Muscle layer of duodenum (tissue), 2 donors: ENCODE results near the gene GRK5.

ENCODE experiments used
- H3K27ac ChIP-seq: one replicate; pipeline ENCODE4 v1.7.0; 2013; ENCODE audit warnings: mild to moderate bottlenecking, low read length
- H3K27me3 ChIP-seq: one replicate; pipeline ENCODE4 v1.7.0; 2013; ENCODE audit warnings: low read depth, mild to moderate bottlenecking, control low read depth, low read length
- H3K36me3 ChIP-seq, 2 donors: one replicate each; pipeline ENCODE4 v1.7.0; 2013; ENCODE audit warnings: low read length in 2 of 2, control low read depth in 1 of 2, mild to moderate bottlenecking in 1 of 2; ENCODE audit not compliant: insufficient read depth in 2 of 2, control insufficient read depth in 1 of 2
- H3K4me1 ChIP-seq, 2 donors: one replicate each; pipeline ENCODE4 v1.7.0; 2013; ENCODE audit warnings: low read length in 2 of 2, mild to moderate bottlenecking in 2 of 2, control low read depth in 1 of 2, moderate library complexity in 1 of 2; ENCODE audit not compliant: insufficient read depth in 2 of 2, control insufficient read depth in 1 of 2
- H3K4me3 ChIP-seq, 2 donors: one replicate each; pipeline ENCODE4 v1.7.0; 2013; ENCODE audit warnings: low read length in 2 of 2, low read depth in 1 of 2, mild to moderate bottlenecking in 1 of 2
- H3K9me3 ChIP-seq, 2 donors: one replicate each; pipeline ENCODE4 v1.7.0; 2013; ENCODE audit warnings: low read length in 2 of 2, control low read depth in 1 of 2, mild to moderate bottlenecking in 1 of 2; ENCODE audit not compliant: control insufficient read depth in 1 of 2
- donor health status: healthy.

Gene GRK5

GRCh38 chr10:119423510-119424257 lies 216.3 kb downstream of the GRK5 start:
- Histone ChIP-seq H3K4me1 (peaks cover 0 to 4% of the 10 kb centered on the region in 2 donors), H3K36me3 (peaks cover 39 to 55% of the 10 kb centered on the region in 2 donors), H3K9me3 (no peaks in the 10 kb centered on the region), H3K27me3 (no peaks in the 10 kb centered on the region), H3K4me3 (no peak overlapping the region), H3K27ac (no peak overlapping the region)

GRCh38 chr10:119424258-119424975 lies 217.0 kb downstream of the GRK5 start:
- no peaks in the 10 kb centered on the region for H3K9me3 ChIP-seq

GRCh38 chr10:119425102-119425880 lies 217.9 kb downstream of the GRK5 start:
- H3K9me3 ChIP-seq, result no peaks in the 10 kb centered on the region
- H3K27ac ChIP-seq, result no peak overlapping the region
- H3K27me3 ChIP-seq, result no peaks in the 10 kb centered on the region
- H3K4me1 ChIP-seq, result peaks cover 0 to 4% of the 10 kb centered on the region in 2 donors
- no peak overlapping the region for H3K4me3 ChIP-seq
- peaks cover 39 to 69% of the 10 kb centered on the region in 2 donors for H3K36me3 ChIP-seq

More at GRCh38 chr10:119424258-119424975, 217.0 kb downstream of the GRK5 start:
- H3K27me3 ChIP-seq, result no peaks in the 10 kb centered on the region
- no peak overlapping the region for H3K4me3 ChIP-seq
- H3K36me3 ChIP-seq, result peaks cover 39 to 62% of the 10 kb centered on the region in 2 donors
- H3K4me1 ChIP-seq, result peaks cover 0 to 4% of the 10 kb centered on the region in 2 donors
- H3K27ac ChIP-seq, result no peak overlapping the region

- H3K36me3 ChIP-seq, result peaks cover 39 to 74% of the 10 kb centered on the region in 2 donors
Observed at GRCh38 chr10:119425881-119426170, 218.5 kb downstream of the GRK5 start.

GRCh38 chr10:119426699-119427098 lies 219.3 kb downstream of the GRK5 start:
- Histone ChIP-seq H3K9me3 (no peaks in the 10 kb centered on the region), H3K4me3 (no peak overlapping the region), H3K27me3 (no peaks in the 10 kb centered on the region), H3K36me3 (peaks cover 39 to 83% of the 10 kb centered on the region in 2 donors), H3K4me1 (peaks cover 0 to 4% of the 10 kb centered on the region in 2 donors), H3K27ac (no peak overlapping the region)

More at GRCh38 chr10:119425881-119426170, 218.5 kb downstream of the GRK5 start:
- H3K27me3 ChIP-seq, result no peaks in the 10 kb centered on the region
- peaks cover 0 to 4% of the 10 kb centered on the region in 2 donors for H3K4me1 ChIP-seq
- H3K9me3 ChIP-seq, result no peaks in the 10 kb centered on the region
- H3K27ac ChIP-seq, result no peak overlapping the region
- H3K4me3 ChIP-seq, result no peak overlapping the region

- no peaks in the 10 kb centered on the region for H3K9me3 ChIP-seq
- no peaks in the 10 kb centered on the region for H3K4me1 ChIP-seq
- peaks cover 39 to 89% of the 10 kb centered on the region in 2 donors for H3K36me3 ChIP-seq
- no peak overlapping the region for H3K4me3 ChIP-seq
- H3K27ac ChIP-seq, result no peak overlapping the region
- H3K27me3 ChIP-seq, result no peaks in the 10 kb centered on the region
Observed at GRCh38 chr10:119427263-119427864, 220.0 kb downstream of the GRK5 start.

- no peaks in the 10 kb centered on the region for H3K4me1 ChIP-seq
- no peaks in the 10 kb centered on the region for H3K9me3 ChIP-seq
- H3K27me3 ChIP-seq, result no peaks in the 10 kb centered on the region
- peaks cover 35 to 91% of the 10 kb centered on the region in 2 donors for H3K36me3 ChIP-seq
- no peak overlapping the region for H3K27ac ChIP-seq
- H3K4me3 ChIP-seq, result no peak overlapping the region
Observed at GRCh38 chr10:119428789-119429188, 221.4 kb downstream of the GRK5 start.

GRCh38 chr10:119429771-119430170 lies 222.4 kb downstream of the GRK5 start:
- Histone ChIP-seq H3K27ac (no peak overlapping the region), H3K27me3 (no peaks in the 10 kb centered on the region), H3K36me3 (peaks cover 31 to 86% of the 10 kb centered on the region in 2 donors), H3K4me1 (no peaks in the 10 kb centered on the region), H3K9me3 (no peaks in the 10 kb centered on the region), H3K4me3 (no peak overlapping the region)

GRCh38 chr10:119431034-119431772 lies 223.8 kb downstream of the GRK5 start:
- H3K36me3 ChIP-seq, result peaks cover 25 to 80% of the 10 kb centered on the region in 2 donors
- H3K4me3 ChIP-seq, result no peak overlapping the region

GRCh38 chr10:119431773-119432135 lies 224.4 kb downstream of the GRK5 start:
- Histone ChIP-seq H3K27me3 (no peaks in the 10 kb centered on the region), H3K4me3 (no peak overlapping the region), H3K4me1 (no peaks in the 10 kb centered on the region), H3K36me3 (peaks cover 19 to 80% of the 10 kb centered on the region in 2 donors), H3K9me3 (no peaks in the 10 kb centered on the region), H3K27ac (no peak overlapping the region)

More at GRCh38 chr10:119431034-119431772, 223.8 kb downstream of the GRK5 start:
- Histone ChIP-seq H3K9me3 (no peaks in the 10 kb centered on the region), H3K4me1 (no peaks in the 10 kb centered on the region), H3K27me3 (no peaks in the 10 kb centered on the region), H3K27ac (no peak overlapping the region)
